OCI-LY3 (cell line): ENCODE measurements around the gene LMBRD2.

Experiments
- H2AFZ ChIP-seq: fragments of 200-600, 300-600 bp; shearing (Covaris generic); 2 replicates; pipeline ENCODE4 v1.6.0; 2014; ENCODE audit warnings: antibody characterized with exemption, low read depth, low read length
- H3K27ac ChIP-seq: fragments of 200-600, 300-600 bp; sonication (generic); 2 replicates; pipeline ENCODE4 v1.5.1; 2014; ENCODE audit warnings: mild to moderate bottlenecking, low read length, moderate library complexity, mixed read lengths
- H3K27me3 ChIP-seq: fragments of 200-600, 300-600 bp; sonication (generic); 2 replicates; pipeline ENCODE4 v1.6.1; 2014; ENCODE audit warnings: low read depth, low read length, mixed read lengths
- H3K36me3 ChIP-seq: fragments of 200-600, 300-600 bp; sonication (generic); replicated peaks from 2 replicates; pipeline ENCODE3; 2014; ENCODE audit warnings: low read depth, low read length, mixed read lengths
- H3K4me1 ChIP-seq: fragments of 300-600, 200-600 bp; sonication (generic); 2 replicates; pipeline ENCODE4 v1.6.1; 2014; ENCODE audit warnings: low read length, mixed read lengths
- H3K4me2 ChIP-seq: fragments of 200-600, 300-600 bp; sonication (generic); 2 replicates; pipeline ENCODE4 v1.6.1; 2014; ENCODE audit warnings: low read length, mixed read lengths
- H3K4me3 ChIP-seq: fragments of 300-600, 200-600 bp; sonication (generic); 2 replicates; pipeline ENCODE4 v1.5.1; 2014; ENCODE audit warnings: antibody characterized with exemption, mild to moderate bottlenecking, low read length, moderate library complexity
- H3K79me2 ChIP-seq: fragments of 300-600, 200-600 bp; shearing (Covaris generic); 2 replicates; pipeline ENCODE4 v1.6.1; 2014; ENCODE audit warnings: mild to moderate bottlenecking, low read length, mixed read lengths
- H3K9ac ChIP-seq: fragments of 300-600, 200-600 bp; shearing (Covaris generic); 2 replicates; pipeline ENCODE4 v1.6.0; 2014; ENCODE audit warnings: mild to moderate bottlenecking, low read length, moderate library complexity
- H3K9me3 ChIP-seq: fragments of 200-600, 300-600 bp; shearing (Covaris generic); 2 replicates; pipeline ENCODE4 v1.6.1; 2014; ENCODE audit warnings: low read length, mixed read lengths; ENCODE audit not compliant: insufficient read depth
- H4K20me1 ChIP-seq: fragments of 200-600, 300-600 bp; sonication (generic); 2 replicates; pipeline ENCODE4 v1.6.1; 2016; ENCODE audit warnings: low read length, mixed read lengths; ENCODE audit not compliant: insufficient read depth
- CTCF ChIP-seq: fragments of 200-600, 300-600 bp; sonication (generic); IDR thresholded peaks from 2 replicates; pipeline ENCODE4 v1.5.1; 2014; ENCODE audit warnings: antibody characterized with exemption, low read length, low read depth
- EZH2phosphoT487 ChIP-seq: fragments of 200-600 bp; shearing (Covaris generic); IDR thresholded peaks from 2 replicates; pipeline ENCODE4 v1.6.1; 2018; ENCODE audit warnings: antibody characterized with exemption, mixed run types, low read depth

Gene LMBRD2

GRCh38 chr5:36068751-36069281 is 82.9 kb downstream of the LMBRD2 start:
- no peaks in the 10 kb centered on the region for H4K20me1 ChIP-seq
- no peak overlapping the region for H3K9ac ChIP-seq
- no peaks in the 10 kb centered on the region; the same call in 1 of the 2 replicates for H3K4me1 ChIP-seq
- H3K79me2 ChIP-seq: no peaks in the 10 kb centered on the region
- H3K9me3 ChIP-seq: no peaks in the 10 kb centered on the region
- H3K4me3 ChIP-seq: no peak overlapping the region
- H3K36me3 ChIP-seq: no peaks in the 10 kb centered on the region
- no peak overlapping the region for H3K27ac ChIP-seq
- no peaks in the 10 kb centered on the region for H3K27me3 ChIP-seq
- H3K4me2 ChIP-seq: no peak overlapping the region
- H2AFZ ChIP-seq: no peak overlapping the region
- TF ChIP-seq CTCF (no peak), EZH2phosphoT487 (no peak)

- TF ChIP-seq CTCF (no peak), EZH2phosphoT487 (no peak)
- no peak within 1 kb of the TSS for H2AFZ ChIP-seq
- no peaks in the 10 kb centered on the region; the same call in 1 of the 2 replicates for H3K4me1 ChIP-seq
- no peaks in the 10 kb centered on the region for H3K9me3 ChIP-seq
- H3K4me3 ChIP-seq: no peak within 1 kb of the TSS
- no peak within 1 kb of the TSS for H3K9ac ChIP-seq
- no peaks in the 10 kb centered on the region for H3K27me3 ChIP-seq
- H3K79me2 ChIP-seq: no peaks in the 10 kb centered on the region
- no peaks in the 10 kb centered on the region for H4K20me1 ChIP-seq
- H3K27ac ChIP-seq: no peak within 1 kb of the TSS
- H3K4me2 ChIP-seq: no peak within 1 kb of the TSS
- no peaks in the 10 kb centered on the region for H3K36me3 ChIP-seq
These were observed 85.0 kb downstream of the LMBRD2 start, which contains the start of gene UGT3A2 for GRCh38 chr5:36066540-36067210. TSS of gene UGT3A2 (minus strand) at chr5:36066882. CDS start at chr5:36066789, 93 bp downstream.

- Histone ChIP-seq H4K20me1 (no peaks in the 10 kb centered on the region), H3K9ac (no peak overlapping the region), H3K79me2 (no peaks in the 10 kb centered on the region), H3K27ac (no peak overlapping the region), H3K9me3 (no peaks in the 10 kb centered on the region), H3K4me3 (no peak overlapping the region), H3K36me3 (no peaks in the 10 kb centered on the region), H3K4me2 (no peak overlapping the region), H2AFZ (no peak overlapping the region), H3K4me1 (no peaks in the 10 kb centered on the region; the same call in 1 of the 2 replicates), H3K27me3 (no peaks in the 10 kb centered on the region)
- TF ChIP-seq EZH2phosphoT487 (no peak), CTCF (no peak)
These were observed 85.6 kb downstream of the LMBRD2 start for GRCh38 chr5:36066001-36066539.

DNA sequence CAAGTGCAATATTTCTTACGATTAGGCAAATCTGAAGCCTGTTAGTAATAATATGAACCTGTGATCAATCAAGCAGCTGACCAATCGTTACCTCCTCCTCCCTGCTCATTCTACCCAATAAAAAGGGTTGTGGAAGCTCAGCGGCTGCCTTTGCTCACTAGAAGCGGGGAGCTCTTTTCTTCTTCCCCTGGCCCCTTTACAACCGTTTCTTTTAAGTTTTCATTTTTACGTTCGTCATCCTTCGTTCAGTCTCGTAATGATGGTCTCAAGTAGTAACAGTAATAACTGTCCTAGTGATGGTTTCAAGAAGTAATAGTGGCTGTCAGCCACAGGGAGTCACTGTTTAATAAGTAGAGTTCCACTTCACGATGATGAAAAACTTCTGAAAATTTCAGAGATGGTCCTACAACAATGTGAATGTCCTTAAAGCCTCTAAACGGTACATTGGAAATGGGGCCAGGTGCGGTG is 91.2 kb downstream of the LMBRD2 start:
- peak overlapping the region; percentile 47 for H3K4me3 ChIP-seq
- H3K79me2 ChIP-seq: no peaks in the 10 kb centered on the region
- no peak overlapping the region for H3K9ac ChIP-seq
- no peak overlapping the region for H3K27ac ChIP-seq
- H3K36me3 ChIP-seq: no peaks in the 10 kb centered on the region
- peak overlapping the region; percentile 59 for H3K4me2 ChIP-seq
- no peaks in the 10 kb centered on the region for H4K20me1 ChIP-seq
- H3K9me3 ChIP-seq: no peaks in the 10 kb centered on the region
- H3K27me3 ChIP-seq: peaks cover 5% of the 10 kb centered on the region; the same call in 1 of the 2 replicates
- TF ChIP-seq CTCF: peak; percentile 55
- TF ChIP-seq EZH2phosphoT487: no peak
- peak overlapping the region; percentile 74 for H2AFZ ChIP-seq
- H3K4me1 ChIP-seq: no peaks in the 10 kb centered on the region
